ENCODE results near the gene CDK15. TPM values are rescaled to one million over a fixed set of nuclear protein-coding genes. Genes with fewer than 3 reads are reported as not detected.

The CDK15 gene
- total RNA-seq, 1 experiment from 2014 or later = not detected

DNA sequence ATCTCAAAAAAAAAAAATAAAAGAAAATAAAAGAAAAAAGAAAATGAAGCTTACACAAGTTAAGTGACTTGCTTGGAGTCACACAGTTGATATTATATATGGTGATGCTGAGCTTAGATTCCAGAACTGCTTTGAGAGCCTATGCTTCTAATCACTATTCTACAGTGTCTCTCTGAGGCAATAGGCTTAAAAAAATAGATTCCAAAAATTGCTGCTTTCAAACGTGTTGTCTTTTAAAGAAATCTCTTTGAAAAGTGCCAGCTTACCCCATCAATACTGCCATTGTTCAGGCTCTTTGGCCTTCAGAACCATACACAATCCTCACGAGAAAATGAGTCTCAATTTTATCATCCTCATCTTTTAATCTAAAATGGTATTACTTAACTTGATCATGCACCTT lies 102.6 kb downstream of the CDK15 start:
- no peaks in the 10 kb centered on the region for H4K20me1 ChIP-seq (ENCODE audit: insufficient read depth)
- H3K27me3 ChIP-seq (ENCODE audit: insufficient read depth, low read length) = no peaks in the 10 kb centered on the region
- no peak overlapping the region for H3K9ac ChIP-seq (ENCODE audit: low read length)
- no peak overlapping the region for H3K4me3 ChIP-seq (replicated peaks in 1 of 2; ENCODE audit: low read depth in 1 of 2, low read length in 2 of 2)
- H2AFZ ChIP-seq (ENCODE audit: low read depth, low read length, poor library complexity, severe bottlenecking) = no peak overlapping the region
- ChIA-PET RAD21 (ENCODE audit: low non-redundant PET in 1 of 2, low total read pairs in 2 of 2, uncharacterized antibody in 2 of 2, unreplicated experiment in 2 of 2) (no interaction called here), POLR2A (no interaction called here), CTCF (no interaction called here)
- ATAC-seq (no peak), DNase-seq (ENCODE audit: low read depth, low spot score) (no peak)
- no peak overlapping the region for H3K4me2 ChIP-seq (ENCODE audit: low read length)
- no peaks in the 10 kb centered on the region for H3K9me2 ChIP-seq (ENCODE audit: insufficient read depth)
- TF ChIP-seq POLR2AphosphoS5 (IDR thresholded peaks at IDR 0.05; ENCODE audit: low read depth, low read length) (no peak), ZFX (IDR thresholded peaks at IDR 0.05) (no peak), EZH2 (IDR thresholded peaks at IDR 0.05) (no peak)
- TF ChIP-seq, protein P1, sequence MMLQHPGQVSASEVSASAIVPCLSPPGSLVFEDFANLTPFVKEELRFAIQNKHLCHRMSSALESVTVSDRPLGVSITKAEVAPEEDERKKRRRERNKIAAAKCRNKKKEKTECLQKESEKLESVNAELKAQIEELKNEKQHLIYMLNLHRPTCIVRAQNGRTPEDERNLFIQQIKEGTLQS (IDR thresholded peaks at IDR 0.05) = no peak
- no peaks in the 10 kb centered on the region for H3K9me3 ChIP-seq (ENCODE audit: control insufficient read depth in 1 of 2, insufficient read depth in 1 of 2, low read depth in 1 of 2, low read length in 2 of 2)
- H3K4me1 ChIP-seq (ENCODE audit: control insufficient read depth in 1 of 2, insufficient read depth in 2 of 2, low read length in 2 of 2) = no peaks in the 10 kb centered on the region
- H3K27ac ChIP-seq (ENCODE audit: low read depth, low read length) = no peak overlapping the region
- BruUV-seq (replicated peaks) = no TSS peak
- no peaks in the 10 kb centered on the region for H3K79me2 ChIP-seq (ENCODE audit: insufficient read depth, low read length)
- intact Hi-C loops (cut with micrococcal nuclease) = no loop called here
- H3K36me3 ChIP-seq (ENCODE audit: control insufficient read depth in 1 of 2, insufficient read depth in 2 of 2, low read length in 2 of 2) = no peaks in the 10 kb centered on the region

DNA sequence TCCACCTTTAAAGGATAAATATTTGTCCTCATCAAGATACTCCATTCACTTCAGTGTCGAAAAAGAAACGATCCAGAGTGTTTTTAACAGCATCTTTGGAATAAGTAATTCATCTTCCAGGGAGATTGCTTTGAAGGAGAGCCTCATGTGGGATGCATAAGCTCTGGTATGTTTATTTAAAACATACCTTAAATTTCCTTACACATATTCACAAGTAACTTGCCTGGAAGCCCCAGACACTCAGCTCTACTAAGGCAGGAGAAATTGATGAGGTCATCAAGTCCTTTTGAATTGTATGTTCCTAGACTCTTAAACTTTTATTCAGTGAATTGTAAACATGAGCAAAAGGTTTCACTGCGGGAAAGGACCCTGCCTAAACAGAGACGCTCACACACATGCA lies 103.0 kb downstream of the CDK15 start:
- intact Hi-C loops (cut with micrococcal nuclease) = no loop called here
- ChIA-PET RAD21 (ENCODE audit: low non-redundant PET in 1 of 2, low total read pairs in 2 of 2, uncharacterized antibody in 2 of 2, unreplicated experiment in 2 of 2) (no interaction called here), POLR2A (no interaction called here), CTCF (no interaction called here)
- H3K36me3 ChIP-seq (ENCODE audit: control insufficient read depth in 1 of 2, insufficient read depth in 2 of 2, low read length in 2 of 2) = no peaks in the 10 kb centered on the region
- TF ChIP-seq SRF (IDR thresholded peaks at IDR 0.05; ENCODE audit: low read depth) = no peak
- TF ChIP-seq EZH2 (IDR thresholded peaks at IDR 0.05) = no peak
- TF ChIP-seq FOSL1 (IDR thresholded peaks at IDR 0.05; ENCODE audit: low read depth) = no peak
- TF ChIP-seq, protein P2, sequence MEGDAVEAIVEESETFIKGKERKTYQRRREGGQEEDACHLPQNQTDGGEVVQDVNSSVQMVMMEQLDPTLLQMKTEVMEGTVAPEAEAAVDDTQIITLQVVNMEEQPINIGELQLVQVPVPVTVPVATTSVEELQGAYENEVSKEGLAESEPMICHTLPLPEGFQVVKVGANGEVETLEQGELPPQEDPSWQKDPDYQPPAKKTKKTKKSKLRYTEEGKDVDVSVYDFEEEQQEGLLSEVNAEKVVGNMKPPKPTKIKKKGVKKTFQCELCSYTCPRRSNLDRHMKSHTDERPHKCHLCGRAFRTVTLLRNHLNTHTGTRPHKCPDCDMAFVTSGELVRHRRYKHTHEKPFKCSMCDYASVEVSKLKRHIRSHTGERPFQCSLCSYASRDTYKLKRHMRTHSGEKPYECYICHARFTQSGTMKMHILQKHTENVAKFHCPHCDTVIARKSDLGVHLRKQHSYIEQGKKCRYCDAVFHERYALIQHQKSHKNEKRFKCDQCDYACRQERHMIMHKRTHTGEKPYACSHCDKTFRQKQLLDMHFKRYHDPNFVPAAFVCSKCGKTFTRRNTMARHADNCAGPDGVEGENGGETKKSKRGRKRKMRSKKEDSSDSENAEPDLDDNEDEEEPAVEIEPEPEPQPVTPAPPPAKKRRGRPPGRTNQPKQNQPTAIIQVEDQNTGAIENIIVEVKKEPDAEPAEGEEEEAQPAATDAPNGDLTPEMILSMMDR (IDR thresholded peaks at IDR 0.05 in 2 of 3, conservative IDR thresholded peaks at IDR 0.05 in 1 of 3; ENCODE audit: borderline replicate concordance in 1 of 3, insufficient read depth in 1 of 3, low read depth in 2 of 3, low read length in 2 of 3) = no peak
- TF ChIP-seq JUND (IDR thresholded peaks at IDR 0.05) = no peak
- TF ChIP-seq ZFX (IDR thresholded peaks at IDR 0.05) = no peak
- no peak for TF ChIP-seq ELF1 (IDR thresholded peaks at IDR 0.05; ENCODE audit: borderline replicate concordance, low read depth)
- TF ChIP-seq ZNF274 (IDR thresholded peaks at IDR 0.05; ENCODE audit: low read depth, low read length) = no peak
- H2AFZ ChIP-seq (ENCODE audit: low read depth, low read length, poor library complexity, severe bottlenecking) = no peak overlapping the region
- no peaks in the 10 kb centered on the region for H4K20me1 ChIP-seq (ENCODE audit: insufficient read depth)
- H3K79me2 ChIP-seq (ENCODE audit: insufficient read depth, low read length) = no peaks in the 10 kb centered on the region
- no peak overlapping the region for H3K9ac ChIP-seq (ENCODE audit: low read length)
- no peaks in the 10 kb centered on the region for H3K4me1 ChIP-seq (ENCODE audit: control insufficient read depth in 1 of 2, insufficient read depth in 2 of 2, low read length in 2 of 2)
- no peaks in the 10 kb centered on the region for H3K9me3 ChIP-seq (ENCODE audit: control insufficient read depth in 1 of 2, insufficient read depth in 1 of 2, low read depth in 1 of 2, low read length in 2 of 2)
- DNase-seq (ENCODE audit: low read depth, low spot score) (no peak), ATAC-seq (no peak)
- no peak overlapping the region for H3K27ac ChIP-seq (ENCODE audit: low read depth, low read length)
- no peak overlapping the region for H3K4me3 ChIP-seq (replicated peaks in 1 of 2; ENCODE audit: low read depth in 1 of 2, low read length in 2 of 2)
- H3K4me2 ChIP-seq (ENCODE audit: low read length) = no peak overlapping the region
- no peaks in the 10 kb centered on the region for H3K27me3 ChIP-seq (ENCODE audit: insufficient read depth, low read length)
- no peaks in the 10 kb centered on the region for H3K9me2 ChIP-seq (ENCODE audit: insufficient read depth)
- BruUV-seq (replicated peaks) = no TSS peak

Measured in HCT116 (cell line).